T-helper 1 cell treated with Interleukin-12 subunit alpha and Interleukin-12 subunit beta and Interleukin-4 antibody, amounts not matched to agents 30 ng/mL and 1 ng/mL, for 36 hours (primary cell): Measurements from ENCODE around the gene STRN. TPM values are rescaled to one million over a fixed set of nuclear protein-coding genes. Genes with fewer than 3 reads are reported as not detected.
"Not testable (repeated sequence)": the region's sequence is repeated elsewhere in the genome, so short reads cannot be mapped to it uniquely, and the experiment has no call there.

Experiments
- intact Hi-C: fragments of 100-400 bp; cut with micrococcal nuclease; formaldehyde crosslinking; loops from one replicate; pipeline ENCODE4 v1.15.1; 2024
- total RNA-seq: library from RNA; stranded (reverse); gene quantifications from 2 replicates; pipeline ENCODE4 v1.2.3, GENCODE V29; 2022

STRN gene
- total RNA-seq, 1 donor from 2014 or later, result 33.8 TPM

DNA sequence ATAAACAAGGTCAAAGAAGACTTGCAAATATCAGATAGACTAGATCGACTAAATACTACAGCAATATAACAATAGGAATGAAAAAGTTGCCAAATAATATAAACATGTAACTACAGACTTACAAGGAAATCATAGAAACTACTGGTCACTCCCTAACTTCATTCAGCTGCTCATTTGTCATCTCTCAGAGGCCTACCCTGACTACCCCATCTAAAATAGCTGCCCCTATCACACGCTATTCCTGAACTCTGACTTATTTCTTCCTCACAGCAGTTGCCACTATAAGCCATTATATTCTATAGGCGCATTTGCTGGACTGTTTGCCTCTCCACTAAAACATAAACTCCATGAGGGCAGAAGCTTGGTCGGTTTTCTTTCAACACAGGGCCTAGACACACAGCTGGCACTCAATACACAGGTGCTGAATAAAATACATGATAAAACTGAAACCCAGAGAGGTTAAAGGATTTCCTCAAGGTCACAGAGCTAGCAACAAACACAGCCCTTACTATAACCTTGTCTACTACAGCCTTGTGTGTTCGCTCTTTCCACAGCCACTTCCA, 1.8 kb downstream of the STRN start:
- intact Hi-C loops, result loop anchor here (5.0 to 10.0 kb wide), 4 partner anchors 710 to 1813 kb away; partner anchors contain the start of genes CDC42EP3, GALM and GEMIN6

DNA sequence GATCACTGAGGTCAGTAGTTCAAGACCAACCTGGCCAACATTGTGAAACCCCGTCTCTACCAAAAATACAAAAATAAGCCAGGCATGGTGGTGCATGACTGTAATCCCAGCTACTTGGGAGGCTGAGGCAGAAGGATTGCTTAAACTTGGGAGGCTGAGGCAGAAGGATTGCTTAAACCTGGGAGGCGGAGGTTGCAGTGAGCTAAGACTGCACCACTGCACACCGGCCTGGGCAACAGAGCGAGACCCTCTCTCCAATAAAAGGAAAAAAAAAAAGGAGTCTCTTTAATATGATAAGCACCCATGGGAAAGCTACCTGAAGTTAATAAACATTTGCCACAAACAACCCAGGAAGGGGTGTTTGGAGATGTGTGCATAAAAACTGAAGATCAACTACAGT, 2.6 kb downstream of the STRN start:
- intact Hi-C loops, result loop anchor here (10.0 kb wide), 1 partner anchor 711 kb away; the partner anchor contains the start of gene CDC42EP3

DNA sequence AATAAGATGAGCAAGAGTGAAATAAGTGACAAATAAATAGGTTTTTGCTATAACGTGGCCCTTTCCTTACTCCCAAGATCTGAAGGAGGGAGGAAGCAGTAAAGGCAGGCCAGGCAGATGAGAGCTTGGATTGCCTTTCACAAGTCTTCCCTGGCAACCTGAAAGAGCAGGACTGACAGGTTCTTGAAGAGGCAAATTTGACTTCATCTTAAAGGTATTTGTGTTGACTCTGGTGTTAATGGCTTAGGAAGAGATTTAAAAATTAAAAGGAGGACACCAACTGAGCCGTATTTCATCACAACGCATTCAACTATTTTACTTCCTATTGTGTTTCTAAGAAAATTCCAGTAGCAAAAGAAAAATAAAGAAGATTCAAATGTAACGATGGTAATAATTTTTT, 3.2 kb downstream of the STRN start:
- intact Hi-C loops, result loop anchor here (10.0 kb wide), 1 partner anchor 712 kb away; the partner anchor contains the start of gene CDC42EP3

DNA sequence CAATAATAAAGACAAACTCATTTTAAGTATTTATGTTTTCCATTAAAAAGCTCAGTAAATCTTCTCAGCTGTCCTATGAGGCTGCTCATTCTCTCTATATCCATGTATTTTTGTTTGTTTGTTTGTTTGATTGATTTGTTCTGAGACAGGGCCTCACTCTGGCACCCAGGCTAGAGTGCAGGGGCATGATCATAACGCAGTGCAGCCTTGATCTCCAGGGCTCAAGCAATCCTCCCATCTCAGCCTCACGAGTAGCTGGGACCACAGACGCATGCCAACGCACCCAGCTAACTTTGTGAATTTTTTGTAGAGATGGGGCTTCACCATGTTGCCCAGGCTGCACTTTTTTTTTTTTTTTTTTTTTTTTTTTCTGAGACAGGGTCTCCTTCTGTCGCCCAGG, 5.6 kb downstream of the STRN start:
- intact Hi-C loops, result loop anchor here (10.0 kb wide), 1 partner anchor 714 kb away; the partner anchor contains the start of gene CDC42EP3

DNA sequence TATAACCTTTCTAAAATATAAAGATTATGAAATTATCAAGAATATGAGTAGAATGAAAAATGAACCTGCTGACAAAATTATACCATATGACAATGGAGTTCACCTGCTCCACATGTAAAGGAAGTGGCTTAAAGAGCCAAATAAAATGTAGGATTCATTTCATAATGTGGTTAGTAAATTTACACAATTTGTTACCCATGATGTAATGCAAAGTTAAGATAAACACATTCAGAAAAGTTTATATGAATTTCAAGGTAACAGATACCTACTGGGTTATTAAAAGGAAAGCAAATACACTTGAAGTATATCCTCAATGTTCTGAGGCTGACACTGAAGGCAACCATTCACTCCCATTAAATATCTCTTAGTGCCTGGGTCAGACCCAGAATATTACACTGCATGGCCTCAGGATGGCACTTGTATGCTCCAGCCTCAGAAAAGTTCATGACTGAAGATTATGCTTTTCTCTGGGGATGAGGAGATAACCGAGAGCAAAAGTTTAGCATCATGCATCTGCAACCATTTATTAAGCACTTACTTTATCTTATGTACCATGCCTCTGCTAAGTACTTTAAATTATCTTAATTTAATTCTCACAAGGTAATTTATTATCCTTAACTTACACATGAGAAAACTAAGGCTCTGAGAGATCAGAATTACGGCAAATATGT, 6.2 kb downstream of the STRN start:
- intact Hi-C loops, result loop anchor here (10.0 kb wide), 1 partner anchor 715 kb away; the partner anchor contains the start of gene CDC42EP3

DNA sequence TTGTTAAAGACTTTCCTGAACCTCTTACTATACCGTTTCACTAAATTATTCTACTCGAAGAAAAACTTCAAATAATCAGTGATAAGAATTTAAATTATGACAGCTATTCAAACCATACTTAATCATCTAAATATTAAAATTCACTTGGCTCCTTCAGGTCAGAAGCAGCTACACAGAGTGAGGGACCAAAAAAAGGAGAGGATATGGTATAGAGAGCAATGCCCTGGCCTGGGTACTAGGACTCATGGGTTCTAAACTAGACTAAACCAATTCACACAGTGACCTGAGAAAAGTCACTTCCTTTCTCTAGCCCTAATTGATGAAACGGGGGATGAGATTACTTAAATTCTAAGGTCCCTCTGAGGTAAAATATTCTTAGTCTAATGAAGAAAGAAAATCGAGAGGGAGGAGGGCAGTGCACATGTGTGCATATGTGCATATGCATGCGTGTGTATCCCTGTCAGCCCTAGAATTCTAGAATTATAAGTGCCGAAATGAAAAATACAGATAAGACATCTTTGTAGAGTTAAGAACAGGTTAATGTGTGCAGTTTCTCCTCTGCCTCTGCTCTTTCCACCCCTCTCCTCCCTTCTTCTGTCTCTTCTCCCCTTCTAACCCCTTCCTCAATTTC, 11.2 kb downstream of the STRN start:
- intact Hi-C loops, result no loop called here

DNA sequence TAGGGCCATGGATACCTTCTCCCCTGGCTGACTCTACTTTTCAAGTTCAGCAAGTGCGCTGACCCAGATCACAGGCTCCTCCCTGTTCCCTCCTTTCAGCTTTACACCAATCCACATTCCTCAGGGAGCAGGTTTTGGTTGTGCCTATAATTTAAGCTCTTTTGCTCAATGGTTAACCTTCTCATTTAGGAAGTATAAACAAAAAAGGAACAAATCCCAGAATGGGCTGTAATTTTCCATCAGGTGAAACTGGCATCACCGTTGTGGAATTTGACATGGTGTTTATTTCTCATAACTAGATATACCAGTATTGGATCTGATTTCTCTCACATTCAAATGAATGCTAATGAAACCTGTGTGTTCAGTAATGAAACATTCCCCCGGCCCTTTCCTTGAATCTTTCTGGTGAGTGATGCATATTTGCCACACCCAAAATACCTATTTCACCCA, 13.6 kb downstream of the STRN start:
- intact Hi-C loops, result no loop called here

DNA sequence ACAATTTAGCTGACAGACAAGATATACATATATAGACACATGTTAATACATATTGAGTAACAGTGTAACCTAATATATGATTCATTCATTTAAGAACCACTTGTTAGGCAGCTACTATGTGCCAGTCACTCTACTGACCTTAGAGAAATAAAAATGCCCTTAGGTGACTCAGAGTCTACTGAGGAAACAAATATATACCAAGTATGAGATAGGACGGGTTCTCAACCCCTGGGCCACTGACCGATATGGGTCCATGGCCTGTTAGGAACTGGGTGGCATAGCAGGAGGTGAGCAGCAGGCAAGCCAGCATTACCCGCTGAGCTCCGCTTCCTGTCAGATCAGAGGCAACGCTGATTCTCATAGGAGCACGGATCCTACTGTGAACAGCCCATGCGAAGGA, 14.8 kb downstream of the STRN start:
- intact Hi-C loops, result no loop called here

DNA sequence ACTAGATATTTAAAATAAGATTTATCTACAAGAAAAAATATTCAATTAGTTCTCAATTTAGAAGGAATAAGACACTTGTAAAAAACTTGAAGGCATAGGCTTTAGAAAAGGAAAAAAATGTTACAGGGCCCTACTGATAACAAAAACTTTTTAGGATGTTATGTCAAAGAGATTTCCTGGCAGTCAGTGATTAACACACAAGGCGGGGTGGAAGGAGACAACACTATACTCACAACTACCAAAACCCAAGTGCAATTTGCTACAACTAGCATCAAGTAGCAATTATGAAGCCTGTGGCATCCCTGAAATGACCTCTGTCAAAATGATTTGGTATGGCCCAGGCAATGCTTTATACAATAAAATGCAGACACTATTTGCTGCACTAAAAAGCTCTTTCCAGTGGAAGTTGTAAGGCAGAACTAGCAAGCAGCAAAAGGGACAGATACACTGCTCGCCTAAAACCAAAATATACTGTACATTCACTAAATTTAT, 15.3 kb downstream of the STRN start:
- intact Hi-C loops, result no loop called here

DNA sequence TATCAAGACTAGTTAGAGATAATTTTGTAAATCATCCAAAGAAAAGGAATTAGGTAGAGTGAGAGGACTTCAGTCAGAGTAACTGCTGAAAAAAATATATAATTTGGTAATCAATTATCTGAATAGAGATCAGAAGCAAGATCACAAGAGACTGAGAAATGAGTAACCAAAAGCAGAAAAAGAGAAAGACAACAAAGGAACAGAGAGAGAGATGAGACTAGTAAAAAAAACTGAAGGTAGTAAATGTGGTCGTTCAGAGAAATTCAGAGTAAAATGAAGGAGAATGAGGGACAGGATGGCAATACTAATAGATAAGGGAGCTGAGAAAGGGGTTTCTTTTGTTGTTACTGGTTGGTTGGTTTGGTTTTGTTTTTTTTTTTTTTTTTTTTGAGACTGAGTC, 16.5 kb downstream of the STRN start:
- intact Hi-C loops, result no loop called here

DNA sequence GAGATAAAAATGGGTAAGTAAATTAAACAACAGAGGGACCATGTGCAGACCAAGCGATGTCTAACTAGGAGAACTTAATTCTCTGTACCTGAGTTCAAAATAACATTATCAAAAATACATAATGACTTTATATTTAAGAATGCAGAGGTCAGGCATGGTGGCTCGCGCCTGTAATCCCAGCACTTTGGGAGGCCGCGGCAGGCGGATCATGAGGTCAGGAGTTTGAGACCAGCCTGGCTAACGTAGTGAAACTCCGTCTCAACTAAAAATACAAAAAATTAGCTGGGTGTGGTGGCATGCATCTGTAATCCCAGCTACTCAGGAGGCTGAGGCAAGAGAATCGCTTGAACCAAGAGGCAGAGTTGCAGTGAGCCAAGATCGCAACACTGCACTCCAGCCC, 21.1 kb downstream of the STRN start:
- intact Hi-C loops, result not testable (repeated sequence)

DNA sequence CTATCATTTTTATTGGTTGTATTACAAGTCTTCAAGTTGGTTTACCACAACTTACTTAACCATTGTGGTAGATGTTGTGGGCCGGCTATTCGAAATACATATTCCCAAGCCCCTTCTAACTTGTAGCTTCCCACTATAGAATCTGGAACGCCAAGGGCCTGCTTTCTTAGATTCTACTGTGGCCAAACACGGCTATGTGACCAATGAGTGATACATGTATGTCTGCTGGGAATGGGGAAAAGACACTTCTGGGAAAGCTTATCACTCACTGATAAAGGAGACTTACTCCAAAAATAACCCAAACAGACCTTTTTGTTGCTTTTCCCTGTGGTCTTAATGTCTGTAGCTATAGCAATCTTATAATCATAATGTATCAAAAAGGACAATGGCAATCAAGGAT, 24.5 kb downstream of the STRN start:
- intact Hi-C loops, result no loop called here

DNA sequence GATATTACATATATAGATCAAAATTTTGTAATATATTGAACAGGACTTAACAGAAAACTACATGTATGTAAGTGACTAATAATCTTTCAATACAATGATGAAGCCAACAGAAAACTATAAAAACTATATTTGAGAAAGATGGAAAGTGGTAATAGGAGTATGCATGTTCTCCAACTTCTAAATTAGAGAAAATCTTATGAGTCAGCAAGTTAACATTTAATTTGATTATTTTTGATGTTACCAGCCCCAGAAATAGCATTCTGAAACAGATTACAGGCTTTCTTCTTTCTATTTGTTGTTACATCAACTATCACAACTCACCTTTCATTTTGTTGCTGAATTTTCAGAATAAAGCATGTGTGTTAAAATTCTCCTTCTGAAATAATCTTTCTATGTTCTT, 29.8 kb downstream of the STRN start:
- intact Hi-C loops, result not testable (repeated sequence)

DNA sequence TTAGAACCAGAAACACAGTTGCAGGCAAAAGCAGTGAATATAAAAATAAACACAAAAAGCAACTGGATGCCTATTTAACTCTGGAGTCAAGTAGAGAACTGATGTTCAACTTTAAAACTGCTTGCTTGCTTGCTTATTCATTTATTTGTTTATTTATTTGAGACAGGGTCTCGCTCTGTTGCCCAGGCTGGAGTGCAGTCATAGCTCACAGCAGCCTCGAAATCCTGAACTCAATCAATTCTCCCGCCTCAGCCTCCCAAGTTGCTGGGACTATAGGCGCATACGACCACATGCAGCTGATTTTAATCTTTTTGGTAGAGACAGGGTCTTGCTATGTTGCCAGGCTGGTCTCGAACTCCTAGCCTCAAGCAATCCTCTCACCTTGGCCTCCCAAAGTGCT, 34.6 kb downstream of the STRN start:
- intact Hi-C loops, result not testable (repeated sequence)

DNA sequence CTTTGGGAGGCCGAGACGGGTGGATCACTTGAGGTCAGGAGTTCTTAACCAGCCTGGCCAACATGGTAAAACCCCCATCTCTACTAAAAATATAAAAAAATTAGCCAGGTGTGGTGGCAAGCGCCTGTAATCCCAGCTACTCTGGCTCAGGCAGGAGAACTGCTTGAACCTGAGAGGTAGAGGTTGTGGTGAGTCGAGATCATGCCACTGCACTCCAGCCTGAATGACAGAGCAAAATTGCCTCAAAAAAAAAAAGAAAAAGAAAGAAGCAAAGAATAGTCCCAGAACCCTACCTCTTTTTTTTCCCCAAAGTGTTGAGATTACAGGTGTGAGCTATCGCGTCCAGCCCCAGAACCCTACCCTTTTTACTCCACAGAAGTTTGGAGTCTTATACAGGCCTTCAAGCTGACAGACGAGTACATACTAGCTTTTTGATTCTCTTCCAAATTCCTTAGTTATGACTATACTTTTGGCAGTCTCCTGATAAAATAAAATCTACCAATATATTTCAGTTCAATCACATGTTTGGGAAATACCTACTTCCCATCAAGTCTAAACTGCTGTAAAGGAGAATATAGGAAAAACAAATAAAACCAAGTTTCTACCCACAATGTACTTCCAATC, 35.4 kb downstream of the STRN start:
- intact Hi-C loops, result not testable (repeated sequence)

DNA sequence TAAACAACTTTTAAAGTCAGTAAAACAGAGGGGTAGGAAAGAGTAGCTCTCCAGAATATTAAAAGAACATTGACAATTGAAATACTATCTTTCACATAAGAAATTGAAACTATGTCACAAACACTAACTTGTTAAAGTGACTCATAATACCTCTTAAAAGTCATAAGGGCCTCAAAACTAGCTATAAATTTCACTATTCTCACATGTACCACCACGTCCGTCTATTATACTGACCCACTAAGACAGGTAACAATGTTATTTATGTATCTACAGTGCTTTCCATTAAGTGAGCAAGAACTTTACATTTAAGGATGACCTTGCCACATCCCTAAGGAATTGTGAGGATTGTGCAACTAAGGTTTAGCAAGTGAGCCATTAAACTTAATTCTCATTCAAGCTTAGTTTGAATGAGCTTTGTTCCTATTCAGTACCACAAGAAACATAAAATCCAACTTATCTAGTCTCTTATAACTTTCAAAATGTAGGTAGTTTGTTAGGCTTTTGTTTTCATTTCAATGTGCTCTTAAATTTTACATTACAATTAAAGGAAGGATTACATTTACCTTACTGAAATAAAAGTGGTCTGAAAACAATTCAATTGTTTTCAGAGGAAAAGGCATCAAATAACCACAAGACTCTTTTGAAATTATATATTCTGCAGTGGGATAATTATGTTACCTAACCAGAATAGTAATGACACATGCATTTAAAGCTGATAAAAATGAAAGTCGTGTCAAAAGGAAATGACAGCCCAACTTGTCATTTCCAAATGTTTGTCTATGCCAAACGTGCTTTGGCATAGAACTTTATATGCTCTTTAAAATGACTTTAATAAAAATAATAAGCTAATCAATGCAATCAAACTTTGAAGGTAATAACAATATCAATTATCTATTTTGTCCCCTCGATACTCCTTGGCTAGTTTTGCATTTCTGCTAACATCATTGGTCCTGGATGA, 39.9 kb downstream of the STRN start:
- intact Hi-C loops, result not testable (repeated sequence)

DNA sequence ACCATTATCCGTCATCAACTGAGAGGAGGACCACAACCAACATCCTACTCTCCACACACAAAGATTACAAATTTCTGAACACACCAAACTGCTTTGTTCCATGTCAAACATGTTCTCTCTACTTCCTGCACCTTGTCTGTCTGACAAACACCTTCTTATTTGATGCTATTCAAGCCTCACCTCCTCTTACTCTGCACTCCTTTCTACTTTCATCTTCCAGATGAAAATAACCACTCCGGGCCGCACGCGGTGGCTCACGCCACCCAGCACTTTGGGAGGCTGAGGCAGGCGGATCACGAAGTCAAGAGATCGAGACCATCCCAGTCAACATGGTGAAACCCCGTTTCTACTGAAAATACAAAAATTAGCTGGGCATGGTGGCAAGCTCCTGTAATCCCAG, 43.7 kb downstream of the STRN start:
- intact Hi-C loops, result not testable (repeated sequence)

DNA sequence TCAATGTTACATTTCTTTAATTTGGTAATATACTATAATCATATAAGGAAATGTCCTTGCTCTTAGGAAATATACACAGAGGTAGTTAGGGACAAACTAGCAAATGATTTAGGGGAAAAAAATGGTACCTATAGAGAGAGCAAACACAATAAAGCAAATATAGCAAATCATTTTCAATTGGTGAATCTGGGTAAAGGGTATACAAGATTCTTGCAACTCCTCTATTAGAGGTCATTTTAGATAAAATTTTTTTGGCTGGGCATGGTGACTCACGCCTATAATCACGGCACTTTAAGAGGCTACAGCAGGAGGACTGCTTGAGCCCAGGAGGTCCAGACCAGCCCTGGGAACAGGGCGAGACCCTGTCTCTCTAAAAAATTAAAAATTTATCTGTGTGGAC, 44.4 kb downstream of the STRN start:
- intact Hi-C loops, result no loop called here

DNA sequence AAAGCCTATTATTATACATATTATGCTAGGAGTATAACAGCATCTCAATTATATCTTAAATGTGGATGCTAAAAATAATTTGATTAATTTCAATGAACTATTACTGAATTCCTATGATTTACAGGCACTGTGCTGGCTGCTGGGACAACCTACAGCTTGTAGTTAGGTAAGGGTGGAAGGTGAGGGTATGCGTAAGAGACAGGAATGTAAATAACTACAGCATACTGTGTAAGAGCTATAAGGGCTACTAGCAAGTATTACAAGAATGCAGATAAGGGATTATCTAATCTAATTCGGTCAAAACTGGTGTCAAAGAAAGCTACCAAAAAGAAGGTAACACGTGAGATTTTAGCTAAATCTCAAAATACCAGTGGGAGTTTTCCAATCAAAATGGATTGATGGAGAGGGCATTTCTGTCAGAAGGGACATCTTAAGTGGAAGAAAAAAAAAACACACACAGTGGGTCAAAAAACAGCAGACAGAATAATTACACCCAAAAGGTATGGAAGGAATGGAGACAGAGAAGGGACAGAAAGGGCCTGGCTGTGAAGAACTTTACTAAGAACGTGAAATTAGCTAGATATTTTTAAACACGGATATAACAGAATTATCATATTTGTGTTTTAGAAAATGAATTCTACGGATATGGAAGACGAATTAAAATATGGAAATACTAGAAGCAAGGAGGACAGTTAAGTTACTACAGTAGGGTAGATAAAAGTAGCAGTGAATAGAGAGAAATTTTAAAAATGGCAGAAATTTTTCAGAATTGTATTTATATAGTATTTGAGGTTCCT, 47.1 kb downstream of the STRN start:
- intact Hi-C loops, result loop anchor here (5.0 kb wide), 1 partner anchor 137 kb away; no protein-coding TSS in a partner anchor

DNA sequence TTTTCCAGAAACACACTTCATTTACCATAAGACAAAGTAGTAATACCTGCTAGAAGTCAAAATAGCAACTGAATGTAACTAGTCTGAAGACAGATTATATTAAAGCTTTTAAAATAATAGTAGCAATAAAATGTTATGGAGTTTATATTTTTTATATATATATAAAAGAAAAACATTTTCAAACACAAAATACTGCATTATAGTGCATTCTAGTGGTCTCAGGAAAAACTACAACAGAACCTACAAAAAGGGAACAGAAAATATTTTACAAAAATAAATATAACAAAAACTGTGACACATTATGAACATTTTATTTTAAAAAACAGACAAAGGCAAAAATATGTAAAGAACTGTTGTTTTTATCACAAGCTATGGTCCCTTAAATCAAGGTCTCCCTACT, 48.0 kb downstream of the STRN start:
- intact Hi-C loops, result loop anchor here (5.0 kb wide), 1 partner anchor 136 kb away; no protein-coding TSS in a partner anchor
